Gastrocnemius medialis (tissue), 4 donors: ENCODE measurements around the gene RILPL1. TPM values are rescaled to one million over a fixed set of nuclear protein-coding genes. Genes with fewer than 3 reads are reported as not detected.

Experiments used
- ATAC-seq, 2 donors: fragments of 150-250 bp; one replicate each; pipeline ENCODE4 v1.9.1; 2016
- DNase-seq, 2 donors: peaks; one replicate each; pipeline ENCODE4 v3.0.0-alpha.2; 2019
- H3K27ac ChIP-seq, 4 donors: fragments of 200-600 bp; sonication (generic); 1 replicate in 1 of 4; 2 replicates in 3 of 4; pipeline ENCODE4 v1.5.1; 2016 to 2018; ENCODE audit warnings: mild to moderate bottlenecking in 2 of 4, moderate library complexity in 1 of 4
- H3K27me3 ChIP-seq, 3 donors: fragments of 200-600 bp; sonication (generic) in 2 of 3; 1 replicate in 1 of 3; 2 replicates in 2 of 3; pipeline versions ENCODE4 v1.5.1 to v1.6.0; 2016 to 2019; ENCODE audit warnings: mild to moderate bottlenecking in 1 of 3, moderate library complexity in 1 of 3
- H3K36me3 ChIP-seq, 2 donors: fragments of 200-600 bp; sonication (generic) in 1 of 2; one replicate each; pipeline ENCODE4 v1.5.1; 2017 to 2018
- H3K4me1 ChIP-seq, 2 donors: fragments of 200-600 bp; sonication (generic) in 1 of 2; one replicate each; pipeline ENCODE4 v1.5.1; 2016 to 2017; ENCODE audit warnings: mild to moderate bottlenecking in 2 of 2
- H3K4me3 ChIP-seq, 4 donors: fragments of 200-600 bp; sonication (generic) in 3 of 4; 1 replicate in 1 of 4; 2 replicates in 3 of 4; pipeline ENCODE4 v1.5.1; 2016 to 2019; ENCODE audit warnings: mild to moderate bottlenecking in 2 of 4
- H3K9me3 ChIP-seq, 3 donors: fragments of 200-600 bp; sonication (generic) in 2 of 3; 1 replicate in 1 of 3; 2 replicates in 2 of 3; pipeline ENCODE4 v1.5.1; 2016 to 2019
- POLR2A ChIP-seq, 2 donors: fragments of 450-650 bp; IDR thresholded peaks; one replicate each; pipeline ENCODE4 v1.6.1; 2017; ENCODE audit warnings: antibody characterized with exemption in 2 of 2, mild to moderate bottlenecking in 2 of 2, moderate library complexity in 2 of 2
- in situ Hi-C, 4 donors: fragments of 200-750 bp; cut with MboI; loops; one replicate each; pipeline versions ENCODE4 v1.15.0 to v1.8.0; 2017; ENCODE audit warnings: low sequenced_read_pairs in 4 of 4
- intact Hi-C: fragments of 100-400 bp; cut with DNase I; formaldehyde crosslinking; loops from one replicate; pipeline ENCODE4 v1.15.1; 2023; ENCODE audit warnings: low total_unique reads
- total RNA-seq, 4 donors: library from RNA; depleted of rRNA; stranded (reverse); fragments of >200 nt; gene quantifications; one replicate each; pipeline versions ENCODE4 v1.1.0 to v1.2.3, GENCODE V29; 2016
- TF ChIP-seq, protein P1 (sequence below), 5 experiments: fragments of 450-650 bp in 3 of 5; fragments of 200-600 bp in 2 of 5; sonication (generic) in 2 of 5; IDR thresholded peaks in 4 of 5; conservative IDR thresholded peaks in 1 of 5; 1 replicate in 4 of 5; 2 replicates in 1 of 5; pipeline ENCODE4 v1.5.1; 2016 to 2019; ENCODE audit warnings: antibody characterized with exemption in 5 of 5, mild to moderate bottlenecking in 3 of 5, moderate library complexity in 3 of 5

RILPL1 gene
- total RNA-seq, 4 donors from 2014 or later: 33.4 to 65.3 (median 40.6) TPM

DNA sequence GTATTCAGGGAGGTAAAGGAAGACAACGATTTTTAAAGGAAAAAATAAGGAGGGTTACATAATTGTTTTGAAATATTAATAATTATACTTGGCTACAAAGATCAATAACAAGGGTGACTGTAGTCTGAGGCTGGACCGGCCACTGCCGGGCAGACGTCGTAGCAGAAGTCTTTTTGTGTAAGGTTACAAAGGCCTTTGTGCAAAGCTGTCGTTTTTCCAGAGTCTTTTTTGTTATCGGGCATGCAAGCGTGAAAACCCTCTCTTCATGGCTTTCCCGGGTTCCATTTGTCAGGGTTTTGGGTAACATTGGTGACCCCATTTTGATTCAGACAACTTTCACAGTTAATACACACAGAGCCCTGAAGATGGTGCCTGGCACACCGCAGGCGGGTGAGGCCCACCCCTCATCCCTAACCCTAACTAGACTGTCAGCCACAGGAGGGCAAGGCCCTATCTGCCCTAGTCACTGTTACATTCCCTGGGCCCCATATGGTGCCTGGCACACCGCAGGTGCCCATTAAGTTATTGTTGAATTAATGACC is 31.3 kb downstream of the RILPL1 start:
- no peak for DNase-seq
- Histone ChIP-seq H3K27me3 (no peaks in the 10 kb centered on the region), H3K4me1 (peaks cover 0 to 5% of the 10 kb centered on the region in 2 donors), H3K36me3 (peaks cover 0 to 33% of the 10 kb centered on the region in 2 donors), H3K9me3 (no peaks in the 10 kb centered on the region), H3K27ac (no peak overlapping the region), H3K4me3 (no peak overlapping the region)
- no peak for ATAC-seq
- TF ChIP-seq POLR2A (IDR thresholded peaks at IDR 0.05): no peak
- TF ChIP-seq, protein P1, sequence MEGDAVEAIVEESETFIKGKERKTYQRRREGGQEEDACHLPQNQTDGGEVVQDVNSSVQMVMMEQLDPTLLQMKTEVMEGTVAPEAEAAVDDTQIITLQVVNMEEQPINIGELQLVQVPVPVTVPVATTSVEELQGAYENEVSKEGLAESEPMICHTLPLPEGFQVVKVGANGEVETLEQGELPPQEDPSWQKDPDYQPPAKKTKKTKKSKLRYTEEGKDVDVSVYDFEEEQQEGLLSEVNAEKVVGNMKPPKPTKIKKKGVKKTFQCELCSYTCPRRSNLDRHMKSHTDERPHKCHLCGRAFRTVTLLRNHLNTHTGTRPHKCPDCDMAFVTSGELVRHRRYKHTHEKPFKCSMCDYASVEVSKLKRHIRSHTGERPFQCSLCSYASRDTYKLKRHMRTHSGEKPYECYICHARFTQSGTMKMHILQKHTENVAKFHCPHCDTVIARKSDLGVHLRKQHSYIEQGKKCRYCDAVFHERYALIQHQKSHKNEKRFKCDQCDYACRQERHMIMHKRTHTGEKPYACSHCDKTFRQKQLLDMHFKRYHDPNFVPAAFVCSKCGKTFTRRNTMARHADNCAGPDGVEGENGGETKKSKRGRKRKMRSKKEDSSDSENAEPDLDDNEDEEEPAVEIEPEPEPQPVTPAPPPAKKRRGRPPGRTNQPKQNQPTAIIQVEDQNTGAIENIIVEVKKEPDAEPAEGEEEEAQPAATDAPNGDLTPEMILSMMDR (IDR thresholded peaks at IDR 0.05 in 4 of 5, conservative IDR thresholded peaks at IDR 0.05 in 1 of 5): no peak
- intact Hi-C loops (no loop called here), in situ Hi-C loops (no loop called here)

DNA sequence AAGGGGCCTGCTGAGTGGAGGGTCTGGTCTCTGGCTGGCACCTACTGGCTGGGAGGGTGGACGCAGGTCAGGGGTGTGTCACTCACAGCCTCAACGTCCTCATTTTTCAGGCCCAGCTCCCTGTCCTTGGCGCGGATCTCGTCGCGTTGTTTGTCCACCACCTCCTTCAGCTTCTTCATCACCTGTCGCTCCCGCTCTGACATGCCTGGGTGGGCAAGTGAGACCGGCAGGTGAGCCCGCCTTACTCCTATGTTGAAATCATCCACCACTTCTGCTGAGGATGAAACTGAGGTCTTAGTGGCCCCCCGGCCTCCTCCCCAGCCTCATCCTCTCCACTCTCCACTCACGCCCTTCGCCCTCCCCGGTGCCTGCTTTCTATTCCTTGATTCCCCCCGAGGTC is 34.2 kb downstream of the RILPL1 start:
- H3K4me3 ChIP-seq: no peak overlapping the region
- H3K4me1 ChIP-seq: peaks cover 11% of the 10 kb centered on the region in 2 donors
- intact Hi-C loops: no loop called here
- in situ Hi-C loops: no loop called here
- TF ChIP-seq, protein P1 (IDR thresholded peaks at IDR 0.05 in 4 of 5, conservative IDR thresholded peaks at IDR 0.05 in 1 of 5): no peak
- TF ChIP-seq POLR2A (IDR thresholded peaks at IDR 0.05): no peak
- no peaks in the 10 kb centered on the region for H3K27me3 ChIP-seq
- ATAC-seq: no peak
- H3K36me3 ChIP-seq: peaks cover 0 to 31% of the 10 kb centered on the region in 2 donors
- no peak overlapping the region for H3K27ac ChIP-seq
- no peak for DNase-seq
- no peaks in the 10 kb centered on the region for H3K9me3 ChIP-seq

DNA sequence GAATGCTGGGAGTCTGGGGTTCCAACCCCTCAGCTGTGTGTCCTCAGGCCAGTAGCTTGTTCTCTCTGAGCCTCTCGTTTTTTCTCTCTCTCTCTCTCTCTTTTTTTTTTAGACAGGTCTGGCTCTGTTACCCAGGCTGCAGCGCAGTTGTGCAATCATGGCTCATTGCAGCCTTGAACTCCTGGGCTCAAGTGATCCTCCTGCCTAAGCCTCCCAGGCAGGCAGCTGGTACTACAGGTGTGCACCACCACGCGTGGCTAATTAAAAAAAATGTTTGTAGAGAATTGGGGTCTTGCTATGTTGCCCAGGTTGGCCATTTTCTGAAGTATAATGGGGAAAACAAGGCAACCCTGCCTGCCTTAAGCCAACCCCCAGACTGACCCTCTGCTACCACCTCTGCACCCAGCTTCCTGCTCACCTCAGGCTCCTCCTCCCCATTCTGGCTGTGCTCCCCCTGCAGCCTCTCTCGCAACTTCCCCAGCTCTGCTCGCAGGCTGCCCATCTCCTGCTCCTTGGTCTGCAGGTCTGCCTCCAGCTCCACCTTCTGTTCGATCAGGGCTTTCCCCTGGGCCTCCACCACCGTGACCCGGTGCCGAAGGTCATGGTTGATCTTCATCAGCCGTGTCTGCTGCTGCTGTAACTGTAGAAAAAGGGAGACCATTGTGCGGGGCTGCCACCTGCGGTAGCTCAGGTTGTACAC is 35.2 kb downstream of the RILPL1 start:
- ATAC-seq: no peak

DNA sequence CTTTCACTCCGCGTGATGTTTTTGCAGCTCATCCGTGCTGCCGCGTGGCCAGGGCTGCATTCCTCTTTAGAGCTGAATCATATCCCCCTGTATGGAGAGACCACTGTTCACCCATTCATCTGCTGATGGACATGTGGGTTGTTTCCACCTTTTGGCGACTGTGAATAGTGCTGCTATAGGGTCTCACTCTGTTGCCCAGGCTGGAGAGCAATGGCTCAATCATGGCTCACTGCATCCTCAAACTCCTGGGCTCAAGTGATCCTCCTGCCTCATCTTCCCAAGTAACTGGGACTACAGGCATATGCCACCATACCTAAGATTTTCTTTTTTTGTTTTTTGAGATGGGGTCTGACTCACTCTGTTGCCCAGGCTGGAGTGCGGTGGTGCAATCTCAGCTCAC is 36.5 kb downstream of the RILPL1 start:
- Histone ChIP-seq H3K9me3 (no peaks in the 10 kb centered on the region), H3K27ac (peak overlapping the region in 3 of 4 donors; percentile 86 to 99 (median 96)), H3K36me3 (peaks cover 0 to 31% of the 10 kb centered on the region in 2 donors), H3K4me1 (peaks cover 25 to 26% of the 10 kb centered on the region in 2 donors), H3K4me3 (no peak overlapping the region), H3K27me3 (no peaks in the 10 kb centered on the region)
- TF ChIP-seq, protein P1 (IDR thresholded peaks at IDR 0.05 in 4 of 5, conservative IDR thresholded peaks at IDR 0.05 in 1 of 5): no peak
- no peak for TF ChIP-seq POLR2A (IDR thresholded peaks at IDR 0.05)
- intact Hi-C loops: no loop called here
- ATAC-seq (no peak), DNase-seq (no peak)
- in situ Hi-C loops: no loop called here

More for the DNA sequence above, 35.2 kb downstream of the RILPL1 start:
- no peak overlapping the region for H3K4me3 ChIP-seq
- H3K27me3 ChIP-seq: no peaks in the 10 kb centered on the region
- peaks cover 0 to 31% of the 10 kb centered on the region in 2 donors for H3K36me3 ChIP-seq
- TF ChIP-seq, protein P1 (IDR thresholded peaks at IDR 0.05 in 4 of 5, conservative IDR thresholded peaks at IDR 0.05 in 1 of 5): no peak
- no peak for TF ChIP-seq POLR2A (IDR thresholded peaks at IDR 0.05)
- peaks cover 19% of the 10 kb centered on the region in 2 donors for H3K4me1 ChIP-seq
- peak overlapping the region in 1 of 4 donors; percentile 36 for H3K27ac ChIP-seq
- in situ Hi-C loops (no loop called here), intact Hi-C loops (no loop called here)
- no peaks in the 10 kb centered on the region for H3K9me3 ChIP-seq
- no peak for DNase-seq
